Sigmoid colon (tissue), 7 donors: ENCODE results near the gene LYPD6. TPM values are rescaled to one million over a fixed set of nuclear protein-coding genes. Genes with fewer than 3 reads are reported as not detected.

Experiments used
- DNase-seq: peaks from one replicate; pipeline ENCODE4 v3.0.0-alpha.2; 2019
- H3K27ac ChIP-seq, 4 donors: fragments of 200-600 bp; sonication (generic); one replicate each; pipeline ENCODE4 v1.5.1; 2016 to 2019; ENCODE audit warnings: mild to moderate bottlenecking in 1 of 4
- H3K27me3 ChIP-seq, 3 donors: fragments of 200-600 bp; sonication (generic); one replicate each; pipeline ENCODE4 v1.5.1; 2019; ENCODE audit warnings: mild to moderate bottlenecking in 1 of 3
- H3K36me3 ChIP-seq, 4 donors: fragments of 200-600 bp; sonication (generic); one replicate each; pipeline ENCODE4 v1.5.1; 2016 to 2019
- H3K4me1 ChIP-seq, 4 donors: fragments of 200-600 bp; sonication (generic); one replicate each; pipeline ENCODE4 v1.5.1; 2017 to 2019
- H3K4me3 ChIP-seq, 4 donors: fragments of 200-600 bp; sonication (generic); one replicate each; pipeline ENCODE4 v1.5.1; 2017 to 2019; ENCODE audit warnings: mild to moderate bottlenecking in 2 of 4, moderate library complexity in 1 of 4
- H3K9me3 ChIP-seq, 4 donors: fragments of 200-600 bp in 3 of 4; sonication (generic) in 3 of 4; one replicate each; pipeline versions ENCODE4 v1.5.1 to v1.6.1; 2013 to 2019
- EP300 ChIP-seq, 4 donors: sonication (generic); formaldehyde crosslinking; IDR thresholded peaks; one replicate each; pipeline ENCODE4 v1.6.1; 2017; ENCODE audit warnings: antibody characterized with exemption in 4 of 4
- POLR2A ChIP-seq, 2 donors: fragments of 450-650 bp; IDR thresholded peaks; one replicate each; pipeline ENCODE4 v1.6.1; 2016; ENCODE audit warnings: antibody characterized with exemption in 2 of 2, mild to moderate bottlenecking in 2 of 2, moderate library complexity in 2 of 2
- POLR2AphosphoS5 ChIP-seq, 4 donors: sonication (generic); formaldehyde crosslinking; IDR thresholded peaks; one replicate each; pipeline ENCODE4 v1.6.1; 2017; ENCODE audit warnings: antibody characterized with exemption in 4 of 4
- WGBS, 2 donors: extraction: QIAGEN DNeasy Blood & Tissue Kit; methylation state at CpG; one replicate each; pipeline ENCODE4 v1.1.7; 2013; 5-methylcytosine and 5-hydroxymethylcytosine counted together
- intact Hi-C: fragments of 100-400 bp; cut with DNase I; formaldehyde crosslinking; loops from one replicate; pipeline ENCODE4 v1.15.1; 2023
- polyA plus RNA-seq, 3 donors: library from polyadenylated mRNA; stranded (reverse); fragments of 200-250 nt; gene quantifications; one replicate each; pipeline ENCODE4 v1.2.3, GENCODE V29; 2013
- total RNA-seq, 4 donors: library from RNA; depleted of rRNA; stranded (reverse); fragments of >200 nt; gene quantifications; one replicate each; pipeline ENCODE4 v1.1.0, GENCODE V29; 2016
- TF ChIP-seq, protein P1 (sequence below), 4 experiments: fragments of 450-650 bp in 3 of 4; fragments of 200-600 bp in 1 of 4; IDR thresholded peaks; one replicate each; pipeline ENCODE4 v1.5.1; 2016 to 2019; ENCODE audit warnings: antibody characterized with exemption in 4 of 4, mild to moderate bottlenecking in 3 of 4, moderate library complexity in 2 of 4
- donor health status: healthy with polysubstance abuse.
- donor health status: Bipolar disorder and iron deficiency.
- donor health status: healthy.

Gene LYPD6
- total and polyA plus RNA-seq, 7 donors, result 1.0 to 2.0 (median 1.4) TPM

- intact Hi-C loops, result no loop called here
- DNase-seq, result no peak
- Histone ChIP-seq H3K4me3 (no peak overlapping the region), H3K27me3 (peaks cover 0 to 3% (median 0%) of the 10 kb centered on the region in 3 donors), H3K36me3 (no peaks in the 10 kb centered on the region), H3K9me3 (no peaks in the 10 kb centered on the region), H3K4me1 (no peaks in the 10 kb centered on the region), H3K27ac (no peak overlapping the region)
- 51 to 61% methylated on average over 5 of the region's 5 CpGs for WGBS, 2 donors
- TF ChIP-seq POLR2A (IDR thresholded peaks at IDR 0.05) (no peak), POLR2AphosphoS5 (IDR thresholded peaks at IDR 0.05) (no peak), EP300 (IDR thresholded peaks at IDR 0.05) (no peak)
- TF ChIP-seq, protein P1, sequence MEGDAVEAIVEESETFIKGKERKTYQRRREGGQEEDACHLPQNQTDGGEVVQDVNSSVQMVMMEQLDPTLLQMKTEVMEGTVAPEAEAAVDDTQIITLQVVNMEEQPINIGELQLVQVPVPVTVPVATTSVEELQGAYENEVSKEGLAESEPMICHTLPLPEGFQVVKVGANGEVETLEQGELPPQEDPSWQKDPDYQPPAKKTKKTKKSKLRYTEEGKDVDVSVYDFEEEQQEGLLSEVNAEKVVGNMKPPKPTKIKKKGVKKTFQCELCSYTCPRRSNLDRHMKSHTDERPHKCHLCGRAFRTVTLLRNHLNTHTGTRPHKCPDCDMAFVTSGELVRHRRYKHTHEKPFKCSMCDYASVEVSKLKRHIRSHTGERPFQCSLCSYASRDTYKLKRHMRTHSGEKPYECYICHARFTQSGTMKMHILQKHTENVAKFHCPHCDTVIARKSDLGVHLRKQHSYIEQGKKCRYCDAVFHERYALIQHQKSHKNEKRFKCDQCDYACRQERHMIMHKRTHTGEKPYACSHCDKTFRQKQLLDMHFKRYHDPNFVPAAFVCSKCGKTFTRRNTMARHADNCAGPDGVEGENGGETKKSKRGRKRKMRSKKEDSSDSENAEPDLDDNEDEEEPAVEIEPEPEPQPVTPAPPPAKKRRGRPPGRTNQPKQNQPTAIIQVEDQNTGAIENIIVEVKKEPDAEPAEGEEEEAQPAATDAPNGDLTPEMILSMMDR (IDR thresholded peaks at IDR 0.05), result no peak
Observed at GRCh38 chr2:149307014-149307413, 23.4 kb upstream of the LYPD6 start.

DNA sequence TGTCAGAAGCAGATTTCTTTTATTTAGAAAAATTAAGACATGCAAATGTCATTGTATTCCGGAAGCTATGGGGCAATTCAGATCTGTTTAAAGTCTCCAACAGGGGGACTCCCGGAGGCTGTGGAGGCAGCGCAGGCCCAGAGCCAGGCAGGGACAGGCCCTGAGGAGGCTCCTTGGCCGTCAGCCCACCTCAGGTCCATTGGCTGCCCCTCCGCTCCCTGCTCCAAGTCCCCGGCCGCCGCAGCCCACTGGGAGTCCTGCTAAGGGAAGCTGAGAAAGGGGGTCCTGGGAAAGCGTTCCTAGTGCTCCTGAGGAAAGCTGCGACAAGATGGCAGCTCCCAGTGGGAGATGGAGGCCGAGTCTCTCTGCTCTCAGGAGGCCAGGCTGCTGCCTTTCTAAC, 20.0 kb upstream of the LYPD6 start:
- H3K36me3 ChIP-seq, result no peaks in the 10 kb centered on the region
- H3K4me1 ChIP-seq, result peaks cover 0 to 6% (median 0%) of the 10 kb centered on the region in 4 donors
- H3K9me3 ChIP-seq, result no peaks in the 10 kb centered on the region
- H3K27me3 ChIP-seq, result peaks cover 0 to 3% (median 0%) of the 10 kb centered on the region in 3 donors
- TF ChIP-seq EP300 (IDR thresholded peaks at IDR 0.05) (no peak), POLR2A (IDR thresholded peaks at IDR 0.05) (no peak), POLR2AphosphoS5 (IDR thresholded peaks at IDR 0.05) (no peak)
- TF ChIP-seq, protein P1 (IDR thresholded peaks at IDR 0.05), result no peak
- WGBS, 2 donors, result 89 to 92% methylated on average over 11 of the region's 11 CpGs
- H3K27ac ChIP-seq, result no peak overlapping the region
- DNase-seq, result no peak
- H3K4me3 ChIP-seq, result no peak overlapping the region
- intact Hi-C loops, result no loop called here

DNA sequence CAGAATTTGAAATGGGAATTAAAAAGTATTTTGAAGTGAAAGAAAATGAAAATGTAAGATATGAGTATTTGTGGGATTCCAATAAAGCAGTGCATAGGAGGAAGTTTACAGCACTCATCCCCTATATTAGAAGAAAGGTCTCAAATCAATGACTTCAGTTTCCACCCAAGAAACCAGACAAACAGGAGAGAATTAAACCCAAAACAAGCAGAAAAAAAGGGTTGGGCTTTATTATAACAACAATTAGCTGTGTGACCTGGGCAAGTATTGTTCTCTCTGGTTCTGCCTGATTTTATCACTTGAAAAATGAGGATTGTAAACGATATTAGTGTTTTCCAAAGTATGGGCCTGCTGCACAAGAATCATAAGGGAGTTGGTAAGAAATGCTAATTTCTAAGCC, 18.3 kb upstream of the LYPD6 start:
- intact Hi-C loops, result no loop called here
- Histone ChIP-seq H3K4me3 (no peak overlapping the region), H3K4me1 (peaks cover 0 to 6% (median 0%) of the 10 kb centered on the region in 4 donors), H3K36me3 (no peaks in the 10 kb centered on the region), H3K9me3 (no peaks in the 10 kb centered on the region), H3K27me3 (peaks cover 0 to 3% (median 0%) of the 10 kb centered on the region in 3 donors), H3K27ac (no peak overlapping the region)
- no peak for DNase-seq
- WGBS, 2 donors, result 56 to 78% methylated on average over 1 of the region's 1 CpG
- TF ChIP-seq, protein P1 (IDR thresholded peaks at IDR 0.05), result no peak
- TF ChIP-seq POLR2AphosphoS5 (IDR thresholded peaks at IDR 0.05) (no peak), POLR2A (IDR thresholded peaks at IDR 0.05) (no peak), EP300 (IDR thresholded peaks at IDR 0.05) (no peak)

- Histone ChIP-seq H3K36me3 (no peaks in the 10 kb centered on the region), H3K27ac (no peak overlapping the region), H3K27me3 (peaks cover 0 to 3% (median 0%) of the 10 kb centered on the region in 3 donors), H3K4me3 (no peak overlapping the region), H3K4me1 (peaks cover 0 to 6% (median 0%) of the 10 kb centered on the region in 4 donors), H3K9me3 (no peaks in the 10 kb centered on the region)
- WGBS, 2 donors, result 2 to 10% methylated on average over 8 of the region's 8 CpGs
- no peak for DNase-seq
- intact Hi-C loops, result no loop called here
- TF ChIP-seq POLR2A (IDR thresholded peaks at IDR 0.05) (no peak), POLR2AphosphoS5 (IDR thresholded peaks at IDR 0.05) (no peak)
- TF ChIP-seq, protein P1 (IDR thresholded peaks at IDR 0.05), result peak in 3 of 4 experiments; percentile 47 to 65 (median 54)
Observed at GRCh38 chr2:149313512-149313972, 16.8 kb upstream of the LYPD6 start.

DNA sequence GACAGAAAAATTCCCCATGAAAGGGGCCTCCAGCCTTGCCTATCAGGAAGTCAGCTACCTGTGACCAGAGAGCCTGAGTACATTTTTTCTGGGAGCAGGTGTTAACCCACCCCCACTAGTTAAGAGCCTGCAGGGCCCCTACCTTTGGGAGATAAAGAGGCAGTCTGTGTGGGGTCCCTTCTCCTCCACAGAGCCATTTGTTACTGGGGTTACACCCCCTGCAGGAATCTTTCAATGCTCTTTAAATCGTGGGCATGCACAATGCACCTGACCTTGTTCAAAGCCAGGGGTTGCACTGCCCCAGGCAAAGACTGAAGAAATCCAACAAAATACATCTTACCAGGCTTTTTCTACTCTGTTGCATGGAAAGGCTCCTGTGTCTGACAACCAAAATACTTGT, 15.7 kb upstream of the LYPD6 start:
- intact Hi-C loops, result no loop called here
- no peaks in the 10 kb centered on the region for H3K9me3 ChIP-seq
- no peak overlapping the region for H3K27ac ChIP-seq
- WGBS, 2 donors, result 61 to 64% methylated on average over 1 of the region's 1 CpG
- no peak for TF ChIP-seq POLR2A (IDR thresholded peaks at IDR 0.05)
- TF ChIP-seq, protein P1 (IDR thresholded peaks at IDR 0.05), result no peak
- TF ChIP-seq POLR2AphosphoS5 (IDR thresholded peaks at IDR 0.05), result no peak
- TF ChIP-seq EP300 (IDR thresholded peaks at IDR 0.05), result no peak
- no peak overlapping the region for H3K4me3 ChIP-seq
- no peak for DNase-seq
- peaks cover 0 to 6% (median 0%) of the 10 kb centered on the region in 4 donors for H3K4me1 ChIP-seq
- no peaks in the 10 kb centered on the region for H3K36me3 ChIP-seq
- H3K27me3 ChIP-seq, result no peaks in the 10 kb centered on the region
